ENCODE measurements around the gene LORICRIN.
"Not testable (repeated sequence)": the region's sequence is repeated elsewhere in the genome, so short reads cannot be mapped to it uniquely, and the experiment has no call there.

The LORICRIN gene, protein sequence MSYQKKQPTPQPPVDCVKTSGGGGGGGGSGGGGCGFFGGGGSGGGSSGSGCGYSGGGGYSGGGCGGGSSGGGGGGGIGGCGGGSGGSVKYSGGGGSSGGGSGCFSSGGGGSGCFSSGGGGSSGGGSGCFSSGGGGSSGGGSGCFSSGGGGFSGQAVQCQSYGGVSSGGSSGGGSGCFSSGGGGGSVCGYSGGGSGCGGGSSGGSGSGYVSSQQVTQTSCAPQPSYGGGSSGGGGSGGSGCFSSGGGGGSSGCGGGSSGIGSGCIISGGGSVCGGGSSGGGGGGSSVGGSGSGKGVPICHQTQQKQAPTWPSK

DNA sequence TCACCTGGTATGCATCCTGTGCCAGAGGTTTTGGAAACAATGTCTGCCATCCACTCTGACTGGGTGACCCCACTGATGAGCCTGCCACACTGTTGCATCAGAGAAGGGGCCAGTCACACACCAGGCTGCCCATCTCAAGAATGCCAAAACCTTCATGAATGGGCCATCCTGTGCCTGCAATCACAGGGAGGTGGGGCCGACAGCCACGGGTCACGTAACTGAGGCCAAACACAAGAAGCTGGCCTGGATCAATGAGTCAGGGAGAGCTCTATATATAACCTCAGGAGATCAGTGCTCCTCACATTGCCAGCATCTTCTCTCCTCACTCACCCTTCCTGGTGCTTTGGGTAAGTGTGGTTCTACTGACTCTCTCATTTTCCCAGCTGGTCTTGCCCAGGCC lies at the start of gene LORICRIN:
Gene LORICRIN, plus strand, starts transcription at position 301 of the 400 bp plus-strand sequence. CDS start 1,263 bp downstream, outside the sequence.
- no peak for DNase-seq (ENCODE audit: low spot score)

DNA sequence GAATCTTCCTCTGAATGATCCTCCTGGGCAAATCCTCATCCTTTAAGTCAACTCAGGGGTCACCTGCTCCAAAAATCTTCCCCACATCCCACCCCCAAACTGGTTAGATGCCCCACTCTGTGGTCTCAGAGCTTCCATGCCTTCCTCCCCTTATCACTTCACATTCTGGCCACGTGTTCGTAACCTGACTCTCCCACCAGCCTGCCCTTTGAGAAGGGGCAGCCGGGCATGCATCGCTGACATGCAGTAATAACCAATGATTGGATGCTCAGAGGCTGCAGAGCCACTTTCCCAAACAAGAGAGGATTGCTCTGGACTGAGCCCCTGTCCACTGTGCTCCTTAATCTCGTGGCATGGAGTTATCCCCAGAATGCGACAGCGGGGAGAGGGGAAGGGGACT lies 49.3 kb upstream of the LORICRIN start:
- DNase-seq (ENCODE audit: low spot score) = no peak

DNA sequence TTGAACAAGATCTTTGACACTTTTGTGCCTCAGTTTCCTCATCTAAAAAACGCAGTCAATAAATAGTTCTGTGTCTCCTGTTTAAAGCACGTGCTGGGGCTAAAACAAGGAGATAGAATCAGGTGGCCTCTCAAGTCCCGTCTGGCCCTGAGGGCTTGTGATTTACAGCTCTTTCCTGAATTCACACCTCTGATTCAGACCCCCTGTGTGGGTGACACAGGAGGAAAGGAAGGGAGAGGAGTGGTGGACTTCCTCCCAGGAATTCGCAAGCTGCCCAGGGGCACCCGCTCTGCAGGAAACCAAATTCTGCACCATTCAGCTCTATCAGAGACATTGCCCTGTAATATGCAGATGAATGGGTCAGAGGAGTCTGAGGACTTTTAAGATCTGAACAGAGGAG lies 47.3 kb upstream of the LORICRIN start:
- DNase-seq (ENCODE audit: low spot score) = no peak

DNA sequence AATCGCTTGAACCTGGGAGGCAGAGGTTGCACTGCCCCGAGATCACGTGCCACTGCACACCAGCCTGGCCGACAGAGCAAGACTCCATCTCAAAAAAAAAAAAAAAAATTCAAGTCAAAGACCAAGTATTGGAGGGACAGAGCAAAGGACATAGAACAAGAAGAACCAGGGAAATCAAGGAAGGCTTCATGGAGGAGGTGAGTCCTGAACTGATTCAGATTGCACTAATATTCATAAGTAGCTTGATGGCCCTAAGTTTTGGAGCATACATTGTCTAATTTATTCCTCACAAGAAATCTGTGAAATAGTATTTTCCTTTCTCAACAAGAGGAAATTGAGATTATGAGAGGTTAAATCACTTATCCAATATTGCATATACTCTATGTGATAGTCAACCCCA lies 46.0 kb upstream of the LORICRIN start:
- DNase-seq (ENCODE audit: low spot score) = no peak

DNA sequence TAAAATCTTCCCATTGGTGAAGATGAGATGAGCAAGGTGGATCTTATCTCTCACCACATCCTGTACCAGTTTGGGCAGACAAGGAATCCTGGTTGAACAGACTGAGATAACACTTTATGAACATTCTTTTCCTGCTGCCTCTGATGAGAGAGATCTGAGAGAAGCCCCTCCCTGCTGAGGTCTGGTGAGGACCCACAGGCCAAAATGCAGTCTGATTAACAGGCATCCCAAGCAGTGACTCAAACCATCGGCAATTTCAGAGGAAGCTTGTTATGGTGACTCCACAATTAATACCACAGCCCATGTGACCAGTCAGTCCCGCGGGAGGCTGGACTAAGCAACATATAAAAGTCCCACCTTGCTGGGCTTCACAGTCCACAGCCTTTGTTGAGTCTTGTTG lies 42.3 kb upstream of the LORICRIN start, which contains the start of gene PRR9:
Gene PRR9, plus strand, starts transcription at position 373 of the 400 bp plus-strand sequence. CDS start 561 bp downstream, outside the sequence.
- DNase-seq (ENCODE audit: low spot score) = no peak

DNA sequence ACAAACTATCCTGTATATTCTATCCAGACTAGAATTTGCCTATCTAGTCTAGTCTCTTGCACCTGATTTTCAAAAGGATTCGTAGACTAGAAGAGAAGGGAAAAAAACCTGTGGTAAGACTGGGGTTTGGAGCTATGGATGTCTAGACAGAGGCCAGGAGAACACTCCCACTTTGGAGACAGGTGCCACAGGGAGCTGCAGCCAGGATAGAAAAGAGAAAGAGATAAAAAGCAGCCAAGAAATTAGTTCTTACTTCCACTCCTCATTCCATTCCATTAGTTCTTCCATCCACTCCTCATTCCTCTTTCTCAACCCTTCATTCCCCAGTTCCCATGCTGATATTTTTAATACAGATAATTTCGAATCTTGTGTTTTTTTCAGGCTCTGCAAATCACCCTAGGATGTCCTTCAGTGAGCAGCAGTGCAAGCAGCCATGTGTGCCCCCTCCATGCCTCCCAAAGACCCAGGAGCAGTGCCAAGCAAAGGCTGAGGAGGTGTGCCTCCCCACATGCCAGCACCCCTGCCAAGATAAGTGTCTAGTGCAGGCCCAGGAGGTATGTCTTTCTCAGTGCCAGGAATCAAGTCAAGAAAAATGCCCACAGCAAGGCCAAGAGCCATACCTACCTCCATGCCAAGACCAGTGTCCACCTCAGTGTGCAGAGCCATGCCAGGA lies 41.6 kb upstream of the LORICRIN start:
- no peak for DNase-seq (ENCODE audit: low spot score)

DNA sequence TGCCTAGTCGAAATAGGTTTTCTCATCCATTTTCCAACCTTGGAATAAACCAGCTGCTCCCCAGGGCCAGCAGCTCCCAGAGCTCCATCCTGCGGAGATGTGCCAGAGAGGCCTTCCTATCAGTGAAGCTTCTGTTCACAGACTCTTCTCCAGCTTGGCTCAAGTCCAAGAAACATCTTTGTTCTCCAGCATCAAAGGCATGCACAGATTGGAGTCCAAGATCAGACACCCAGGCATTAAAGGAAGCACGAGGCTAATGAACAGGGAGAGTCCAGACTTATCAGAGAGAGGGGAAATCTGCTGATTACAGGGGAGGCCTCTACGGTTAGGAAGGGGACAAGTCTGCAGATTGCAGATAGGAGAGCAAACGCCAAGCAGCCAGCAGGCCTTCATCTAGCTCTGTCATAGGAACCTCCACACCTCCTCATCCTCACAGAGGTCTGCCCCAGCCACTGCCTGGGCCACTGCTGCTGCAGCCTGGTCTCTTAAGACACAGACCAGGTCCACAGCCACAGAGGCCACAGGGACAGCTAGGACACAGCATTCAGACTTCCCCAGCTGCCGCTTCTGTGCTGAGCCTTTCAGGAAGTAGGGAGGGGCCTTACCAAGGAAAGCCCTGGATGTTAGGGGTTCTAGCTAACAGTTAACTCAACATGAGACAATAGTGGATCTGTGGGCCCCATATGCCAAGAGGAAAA lies 38.7 kb upstream of the LORICRIN start:
- DNase-seq (ENCODE audit: low spot score) = no peak

DNA sequence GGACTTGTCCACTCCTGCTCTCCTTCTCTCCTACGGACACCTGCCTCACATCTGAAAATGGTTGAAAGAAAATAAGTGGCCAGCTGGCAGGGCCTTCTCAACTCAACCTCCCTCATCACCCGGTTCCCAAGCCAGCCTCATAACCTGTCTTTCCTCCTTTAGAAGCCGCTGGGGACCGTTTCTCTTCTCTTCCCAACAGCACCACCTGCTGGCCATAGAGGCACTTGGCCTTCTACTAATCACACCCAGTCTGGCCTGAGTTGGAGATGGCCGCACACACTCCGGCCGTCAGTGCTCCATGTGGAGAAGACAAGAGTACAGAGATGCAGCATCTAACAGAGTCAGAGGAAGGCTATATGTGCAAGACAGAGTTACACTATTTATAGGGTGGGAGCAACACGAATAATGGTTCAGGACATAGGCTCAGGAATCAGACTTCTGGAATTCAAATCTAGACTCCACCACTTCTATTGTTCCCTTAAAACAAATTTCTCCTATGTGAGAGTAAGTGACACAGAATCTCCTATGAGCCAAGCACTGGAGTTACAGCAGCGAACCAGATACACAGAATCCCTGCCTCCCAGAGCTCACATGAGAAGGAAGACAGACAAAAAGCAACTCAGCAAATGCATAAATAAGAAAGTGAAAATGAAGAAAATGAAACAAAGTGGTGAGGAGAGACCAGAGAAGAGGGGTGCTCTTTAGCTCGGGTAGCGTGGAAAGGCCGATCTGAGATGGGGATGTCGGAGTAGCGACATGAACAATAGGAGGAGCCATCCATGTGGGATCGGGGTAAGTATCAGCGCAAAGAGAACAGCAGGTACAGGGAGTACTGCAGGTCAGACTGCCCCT lies 36.2 kb upstream of the LORICRIN start:
- peak; percentile 52 for DNase-seq (ENCODE audit: low spot score)

DNA sequence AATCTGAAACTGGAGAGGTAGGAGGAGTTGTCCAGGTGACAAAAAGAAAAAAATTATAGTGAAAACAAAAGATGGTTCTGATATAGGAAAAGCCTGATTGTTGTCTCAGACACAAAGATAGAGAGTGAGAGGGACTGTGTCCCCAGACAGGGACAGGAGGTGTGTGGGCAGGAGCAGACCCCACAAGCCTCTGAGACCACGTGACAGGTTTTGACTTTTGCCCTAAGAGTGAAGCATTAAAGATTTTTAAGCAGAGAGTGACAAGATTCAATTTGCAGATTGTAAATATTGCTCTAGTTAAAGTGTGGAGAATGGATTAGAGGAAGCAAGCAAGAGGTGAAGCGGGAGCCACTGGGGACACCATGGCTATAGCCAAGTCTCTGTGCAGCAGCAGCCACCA lies 31.7 kb upstream of the LORICRIN start:
- DNase-seq (ENCODE audit: low spot score) = no peak

DNA sequence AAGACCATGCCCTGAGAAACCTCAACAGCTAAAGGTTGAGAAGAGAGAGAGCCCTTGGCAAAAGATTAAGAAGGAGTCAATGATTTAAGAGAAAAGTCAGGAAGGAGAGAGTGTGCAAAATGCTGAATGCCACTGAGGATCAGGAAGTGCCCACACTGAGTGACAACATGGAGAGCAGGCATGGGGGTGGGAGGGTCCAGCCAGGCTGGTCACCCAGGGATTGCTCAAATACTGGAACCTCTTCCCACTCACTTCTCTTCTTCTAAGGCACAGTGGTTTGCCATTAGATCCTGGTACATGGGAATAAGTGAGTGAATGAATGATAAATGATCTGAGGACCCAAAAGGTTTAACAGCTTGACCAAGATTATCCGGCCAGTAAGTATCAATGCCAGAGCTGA lies 31.0 kb upstream of the LORICRIN start:
- no peak for DNase-seq (ENCODE audit: low spot score)

DNA sequence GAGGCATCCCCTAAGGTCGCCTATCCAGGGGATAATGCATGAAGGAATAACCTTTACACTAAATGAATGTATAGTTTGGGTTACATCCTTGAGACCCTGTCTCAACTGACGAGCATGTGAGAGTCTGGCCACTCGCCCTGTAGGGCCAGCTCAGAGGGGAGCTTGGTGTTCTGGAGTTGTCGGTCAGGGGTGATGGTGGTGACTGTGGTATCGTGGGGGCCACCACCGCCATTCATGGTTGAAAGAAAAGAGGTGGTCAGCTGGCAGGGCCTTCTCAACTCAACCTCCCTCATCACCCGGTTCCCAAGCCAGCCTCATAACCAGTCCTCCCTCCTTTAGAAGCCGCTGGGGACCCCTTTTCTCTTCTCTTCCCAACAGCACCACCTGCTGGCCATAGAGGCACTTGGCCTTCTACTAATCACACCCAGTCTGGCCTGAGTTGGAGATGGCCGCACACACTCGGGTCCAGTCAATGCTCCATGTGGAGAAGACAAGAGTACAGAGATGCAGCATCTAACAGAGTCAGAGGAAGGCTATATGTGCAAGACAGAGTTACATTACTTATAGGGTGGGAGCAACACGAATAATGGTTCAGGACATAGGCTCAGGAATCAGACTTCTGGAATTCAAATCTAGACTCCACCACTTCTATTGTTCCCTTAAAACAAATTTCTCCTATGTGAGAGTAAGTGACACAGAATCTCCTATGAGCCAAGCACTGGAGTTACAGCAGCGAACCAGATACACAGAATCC lies 30.2 kb upstream of the LORICRIN start:
- DNase-seq (ENCODE audit: low spot score) = not testable (repeated sequence)

DNA sequence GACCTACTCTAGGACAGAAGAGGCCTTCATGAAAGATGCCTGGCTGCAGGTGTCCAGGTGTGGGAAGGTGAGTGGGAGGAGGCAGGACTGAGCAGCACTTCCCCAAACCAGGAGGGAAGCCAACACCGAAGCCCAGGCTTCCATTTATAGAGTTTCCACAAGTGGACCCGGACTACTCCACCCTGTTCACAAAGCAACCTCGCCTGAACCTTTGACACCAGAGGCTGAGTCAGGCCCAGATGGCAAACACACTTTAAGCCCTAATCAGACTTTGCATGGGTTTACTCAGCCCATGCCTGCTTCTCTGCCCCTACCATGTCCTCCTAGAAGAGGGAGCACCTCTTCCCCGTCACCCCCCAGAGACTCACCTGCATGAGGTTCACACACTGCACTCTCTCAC lies 28.1 kb upstream of the LORICRIN start:
- DNase-seq (ENCODE audit: low spot score) = no peak

DNA sequence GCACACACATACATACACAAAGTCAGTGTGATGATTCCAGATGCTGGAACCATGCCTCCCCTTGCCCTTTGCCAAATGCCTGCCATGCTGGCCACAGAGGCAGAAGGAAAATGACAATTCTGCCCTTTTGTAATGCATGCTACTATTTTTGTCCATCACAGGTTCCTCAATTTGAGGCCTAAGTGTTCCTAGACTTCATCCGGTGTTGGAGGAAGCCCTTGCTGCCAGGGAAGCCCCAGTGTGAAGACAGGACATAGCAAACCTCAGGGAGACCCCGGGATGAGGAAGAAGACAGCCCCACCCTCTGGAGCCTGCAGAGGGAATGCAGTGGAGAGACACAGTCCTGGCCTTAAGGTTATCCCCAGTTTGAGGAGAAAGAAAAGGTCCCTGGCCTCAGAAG lies 27.7 kb upstream of the LORICRIN start:
- DNase-seq (ENCODE audit: low spot score) = no peak

DNA sequence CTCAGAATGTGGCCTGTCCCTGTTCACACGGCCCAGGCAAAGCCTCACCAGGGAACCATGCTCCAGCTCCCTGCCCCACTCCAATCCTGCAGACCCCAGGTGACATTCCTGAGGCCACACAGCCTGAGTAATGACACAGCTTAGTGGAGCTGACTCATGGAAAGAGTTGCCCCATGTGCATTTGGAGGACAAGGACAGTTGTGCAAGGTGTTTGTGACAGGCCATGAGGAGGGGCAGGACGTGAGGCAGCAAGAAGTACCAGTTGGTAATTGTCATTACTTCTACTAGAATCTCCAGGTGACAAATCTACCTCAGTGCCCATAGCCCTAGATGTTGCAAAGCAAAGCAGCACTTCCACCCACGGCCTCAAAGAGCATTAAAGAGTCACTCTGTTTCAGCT lies 26.9 kb upstream of the LORICRIN start:
- DNase-seq (ENCODE audit: low spot score) = no peak

DNA sequence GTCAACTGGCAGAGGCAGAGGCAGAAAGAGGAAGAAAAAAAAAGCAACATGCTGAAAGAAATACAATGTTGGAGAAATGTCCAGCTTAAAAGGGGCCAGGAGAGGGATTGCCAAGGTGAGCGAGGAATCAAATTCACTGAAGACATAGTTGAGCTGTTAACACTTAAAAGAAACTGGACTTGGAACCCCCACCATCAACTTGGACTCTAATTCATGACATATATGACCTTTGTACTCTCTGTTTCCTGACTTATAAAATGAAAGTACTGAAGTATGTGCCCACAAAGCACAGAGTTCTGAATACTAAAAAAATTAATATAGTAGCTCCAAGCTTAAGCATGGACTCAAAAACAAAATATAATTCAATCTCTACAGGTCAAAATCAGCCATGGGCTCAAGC lies 26.0 kb upstream of the LORICRIN start:
- DNase-seq (ENCODE audit: low spot score) = no peak

DNA sequence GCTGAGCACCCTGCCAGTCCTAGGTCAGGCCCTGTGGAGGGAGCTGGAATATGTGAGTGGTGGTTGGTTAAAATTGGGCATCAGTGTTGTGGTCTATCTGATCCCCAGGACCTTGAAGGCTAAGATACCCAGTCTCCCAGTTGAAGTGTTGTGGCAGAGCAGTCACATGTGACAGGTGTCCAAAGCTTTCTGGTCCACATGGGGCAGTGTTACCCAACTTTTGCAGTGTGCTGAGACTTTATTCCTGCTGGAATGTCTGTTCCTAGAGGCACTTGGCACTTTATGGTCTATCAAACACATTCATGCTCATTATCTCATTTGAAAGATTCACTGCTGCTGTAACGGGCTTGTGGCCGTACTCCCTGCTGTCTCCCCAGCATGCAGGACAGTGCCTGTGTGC lies 21.0 kb upstream of the LORICRIN start:
- DNase-seq (ENCODE audit: low spot score) = no peak

DNA sequence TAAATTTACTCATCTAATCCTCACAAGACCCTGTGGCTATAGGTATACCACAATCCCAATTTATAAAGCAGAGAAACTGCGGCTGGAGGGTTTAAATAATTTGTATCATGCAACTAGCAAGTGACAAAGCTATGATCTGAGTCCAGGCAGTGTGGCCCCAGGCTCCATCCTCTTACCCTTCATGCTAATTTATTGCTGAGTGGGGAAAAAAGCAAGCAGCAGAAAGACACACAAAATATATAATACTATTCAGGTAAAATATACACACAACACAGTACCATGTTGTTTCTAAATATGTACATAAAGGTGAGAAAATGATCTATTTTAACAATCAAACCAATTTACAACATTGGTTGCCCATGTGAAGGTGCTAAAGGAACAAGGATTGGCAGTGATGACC lies 17.3 kb upstream of the LORICRIN start:
- no peak for DNase-seq (ENCODE audit: low spot score)

DNA sequence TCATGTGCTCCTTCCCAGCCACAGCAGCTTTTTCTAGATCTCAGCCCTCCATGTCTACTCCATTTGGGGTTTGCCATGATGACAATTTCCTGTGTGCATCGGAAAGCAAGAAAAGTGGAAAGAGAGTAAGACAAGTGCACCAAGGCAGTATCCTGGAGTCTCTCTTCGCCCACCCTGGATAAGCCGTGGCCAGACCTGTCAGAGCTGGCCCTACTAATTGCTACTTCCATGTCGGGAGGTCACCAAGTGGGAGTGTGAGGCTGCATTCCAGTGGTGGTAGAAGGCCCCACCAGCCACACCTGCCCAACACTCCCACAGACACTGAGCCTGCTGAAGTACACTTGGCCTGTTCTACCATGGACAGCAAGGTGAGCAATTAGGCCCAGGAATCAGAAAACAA lies 14.0 kb upstream of the LORICRIN start:
- no peak for DNase-seq (ENCODE audit: low spot score)

DNA sequence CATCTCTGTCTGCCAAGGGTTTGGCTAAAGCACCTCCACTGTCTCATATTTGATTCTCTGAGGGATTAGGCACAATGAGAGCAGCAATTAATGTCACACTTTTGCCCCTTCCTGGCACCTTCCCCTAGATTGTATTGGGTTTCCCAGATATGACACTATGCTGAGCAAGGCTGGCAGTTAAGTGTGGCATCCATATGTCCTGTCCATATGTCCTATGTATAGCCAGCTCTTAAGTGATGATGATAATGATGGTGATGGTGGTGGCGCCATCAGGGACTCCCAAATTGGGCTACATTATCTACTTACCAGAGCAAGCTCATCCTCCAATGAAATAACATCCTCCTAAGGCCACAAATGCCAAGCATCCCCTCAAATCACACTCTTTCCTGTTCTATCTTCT lies 13.5 kb upstream of the LORICRIN start:
- no peak for DNase-seq (ENCODE audit: low spot score)

DNA sequence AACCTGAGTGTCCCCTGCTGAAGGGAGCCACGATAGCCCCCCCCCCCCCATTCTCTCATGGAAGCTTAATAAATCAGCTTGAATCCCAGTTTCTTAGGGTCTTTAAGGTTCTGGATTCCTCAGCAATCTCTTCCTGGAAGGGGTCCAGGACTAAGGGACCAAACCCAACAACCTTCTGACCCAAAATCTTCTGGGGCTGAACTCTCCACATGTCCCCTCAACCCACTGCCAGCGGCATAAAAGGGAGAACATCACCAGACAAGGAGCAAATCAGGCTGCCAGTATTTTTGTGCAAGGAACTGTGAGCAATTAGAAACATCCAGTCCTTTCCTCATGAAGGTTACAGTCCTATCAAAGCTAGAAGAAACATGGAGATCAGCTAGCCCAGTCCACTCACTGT lies 12.7 kb upstream of the LORICRIN start:
- no peak for DNase-seq (ENCODE audit: low spot score)

DNA sequence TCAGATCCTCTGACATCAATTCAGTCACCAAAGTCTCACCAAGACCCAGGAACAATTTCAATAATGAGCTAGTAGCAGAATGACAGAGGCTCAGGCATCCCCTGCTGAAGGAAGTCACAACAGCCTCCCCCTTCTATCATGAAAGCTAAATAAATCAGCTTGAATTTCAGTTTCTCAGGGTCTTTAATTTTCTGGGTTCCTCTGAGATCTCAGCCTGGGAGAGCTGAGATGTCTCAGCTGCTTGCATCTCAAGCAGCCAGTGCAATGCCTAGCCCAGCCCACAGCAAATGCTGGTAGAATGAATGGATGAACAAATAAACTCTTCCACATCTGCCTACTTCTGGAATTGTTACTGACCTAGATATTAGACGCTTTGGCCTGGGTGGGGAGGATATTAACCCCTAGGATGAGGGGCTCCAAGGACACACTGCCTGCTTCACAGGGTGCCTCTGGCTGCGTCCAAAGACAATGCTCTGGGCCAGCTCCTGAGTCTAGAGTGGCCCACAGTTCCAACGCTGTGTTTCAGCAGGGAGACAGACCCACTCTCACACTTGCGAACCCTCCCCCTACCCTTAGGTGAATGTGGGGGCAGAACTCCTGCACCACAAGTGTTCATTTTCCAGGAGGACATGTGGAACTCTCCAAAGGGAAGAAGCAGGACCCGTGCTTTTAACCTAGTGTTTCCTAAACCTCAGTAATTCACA lies 11.2 kb upstream of the LORICRIN start:
- DNase-seq (ENCODE audit: low spot score) = no peak
